H9 (cell line): ENCODE measurements around the gene PSTK. TPM values are rescaled to one million over a fixed set of nuclear protein-coding genes. Genes with fewer than 3 reads are reported as not detected.

Experiments
- DNase-seq: peaks from one replicate; pipeline ENCODE4 v3.0.0-alpha.2; 2017
- H2AFZ ChIP-seq: one replicate; pipeline ENCODE4 v1.6.1; 2013; ENCODE audit warnings: mild to moderate bottlenecking, low read length, control low read depth, moderate library complexity
- H2AK5ac ChIP-seq: 2 replicates; pipeline ENCODE4 v1.6.1; 2013; ENCODE audit warnings: low read length, control low read depth, mixed read lengths; ENCODE audit not compliant: insufficient read length
- H2BK120ac ChIP-seq: one replicate; pipeline ENCODE4 v1.6.1; 2013; ENCODE audit warnings: low read depth, mild to moderate bottlenecking, low read length, control low read depth, inconsistent platforms; ENCODE audit not compliant: poor library complexity, severe bottlenecking
- H2BK12ac ChIP-seq: 2 replicates; pipeline ENCODE4 v1.6.1; 2013; ENCODE audit warnings: low read length, control low read depth, mixed read lengths, low read depth; ENCODE audit not compliant: insufficient read length
- H2BK15ac ChIP-seq: 2 replicates; pipeline ENCODE4 v1.6.1; 2013; ENCODE audit warnings: low read depth, low read length, control low read depth
- H2BK20ac ChIP-seq: one replicate; pipeline ENCODE4 v1.6.1; 2013; ENCODE audit warnings: low read depth, mild to moderate bottlenecking, low read length, control low read depth, inconsistent platforms; ENCODE audit not compliant: poor library complexity, severe bottlenecking
- H2BK5ac ChIP-seq: 2 replicates; pipeline ENCODE4 v1.6.1; 2013; ENCODE audit warnings: low read length, control low read depth, mixed read lengths; ENCODE audit not compliant: insufficient read length
- H3K14ac ChIP-seq: 2 replicates; pipeline ENCODE4 v1.6.1; 2013; ENCODE audit warnings: low read length, control low read depth; ENCODE audit not compliant: insufficient read depth
- H3K18ac ChIP-seq: 2 replicates; pipeline ENCODE4 v1.6.1; 2013; ENCODE audit warnings: low read depth, mild to moderate bottlenecking, mixed read lengths, low read length, control low read depth; ENCODE audit not compliant: insufficient read length
- H3K23ac ChIP-seq: 2 replicates; pipeline ENCODE4 v1.6.1; 2013; ENCODE audit warnings: low read length, control low read depth, mixed read lengths, low read depth; ENCODE audit not compliant: insufficient read length
- H3K23me2 ChIP-seq: 2 replicates; pipeline ENCODE4 v1.6.1; 2013; ENCODE audit warnings: low read depth, mild to moderate bottlenecking, mixed read lengths, low read length, control low read depth; ENCODE audit not compliant: insufficient read length, poor library complexity, severe bottlenecking
- H3K27ac ChIP-seq: 2 replicates; pipeline ENCODE4 v1.5.1; 2013; ENCODE audit warnings: low read length, control low read depth, mixed read lengths, low read depth; ENCODE audit not compliant: insufficient read length
- H3K27me3 ChIP-seq: 2 replicates; pipeline ENCODE4 v1.6.1; 2013; ENCODE audit warnings: low read length, control low read depth, inconsistent platforms; ENCODE audit not compliant: insufficient read depth
- H3K4ac ChIP-seq: 2 replicates; pipeline ENCODE4 v1.6.1; 2013; ENCODE audit warnings: low read depth, mild to moderate bottlenecking, control low read depth, inconsistent platforms, low read length, moderate library complexity
- H3K4me1 ChIP-seq: 2 replicates; pipeline ENCODE4 v1.6.1; 2013; ENCODE audit warnings: low read length, control low read depth, inconsistent platforms; ENCODE audit not compliant: insufficient read depth
- H3K4me2 ChIP-seq: 2 replicates; pipeline ENCODE4 v1.6.1; 2013; ENCODE audit warnings: low read length, control low read depth, mixed read lengths; ENCODE audit not compliant: insufficient read length, insufficient read depth
- H3K56ac ChIP-seq: 2 replicates; pipeline ENCODE4 v1.6.1; 2013; ENCODE audit warnings: low read depth, mild to moderate bottlenecking, mixed read lengths, low read length, control low read depth; ENCODE audit not compliant: insufficient read length
- H3K79me1 ChIP-seq: 2 replicates; pipeline ENCODE4 v1.6.1; 2013; ENCODE audit warnings: low read depth, mild to moderate bottlenecking, moderate library complexity, low read length, control low read depth, inconsistent platforms; ENCODE audit not compliant: insufficient read depth, poor library complexity, severe bottlenecking
- H3K79me2 ChIP-seq: 2 replicates; pipeline ENCODE4 v1.6.1; 2013; ENCODE audit warnings: low read length, control low read depth, inconsistent platforms; ENCODE audit not compliant: insufficient read depth
- H3K9ac ChIP-seq: 2 replicates; pipeline ENCODE4 v1.6.1; 2013; ENCODE audit warnings: low read length, control low read depth, mixed read lengths; ENCODE audit not compliant: insufficient read length; ENCODE audit errors: extremely low read depth
- H3K9me3 ChIP-seq: one replicate; pipeline ENCODE4 v1.6.1; 2013; ENCODE audit warnings: low read depth, low read length, inconsistent platforms; ENCODE audit not compliant: control insufficient read depth
- H3T11ph ChIP-seq: one replicate; pipeline ENCODE4 v1.6.1; 2013; ENCODE audit warnings: mild to moderate bottlenecking, low read length, control low read depth, inconsistent platforms
- H4K20me1 ChIP-seq: one replicate; pipeline ENCODE4 v1.6.1; 2013; ENCODE audit not compliant: control insufficient read depth, insufficient read length, insufficient read depth
- H4K5ac ChIP-seq: 2 replicates; pipeline ENCODE4 v1.6.1; 2013; ENCODE audit warnings: low read depth, mild to moderate bottlenecking, mixed read lengths, low read length, control low read depth; ENCODE audit not compliant: insufficient read length
- H4K8ac ChIP-seq: replicated peaks from 2 replicates; pipeline ENCODE4 v1.6.1; 2013; ENCODE audit warnings: low read length, control low read depth, mixed read lengths, low read depth; ENCODE audit not compliant: insufficient read length
- H4K91ac ChIP-seq: 2 replicates; pipeline ENCODE4 v1.6.1; 2013; ENCODE audit warnings: low read depth, mild to moderate bottlenecking, moderate library complexity, mixed read lengths, low read length, control low read depth; ENCODE audit not compliant: insufficient read length
- H3K27ac Mint-ChIP-seq, 3 experiments: 2 replicates in 2 of 3; 3 replicates in 1 of 3; pipeline ENCODE4 v1.8.0; 2020 to 2021; ENCODE audit warnings: mixed read lengths in 3 of 3, mild to moderate bottlenecking in 1 of 3, moderate library complexity in 1 of 3
- H3K27me3 Mint-ChIP-seq: 2 replicates; pipeline ENCODE4 v1.8.0; 2021; ENCODE audit warnings: low read depth, mild to moderate bottlenecking, moderate library complexity, mixed read lengths
- H3K36me3 Mint-ChIP-seq, 3 experiments: 2 replicates in 2 of 3; 3 replicates in 1 of 3; pipeline ENCODE4 v1.8.0; 2020 to 2021; ENCODE audit warnings: low read depth in 3 of 3, mixed read lengths in 3 of 3; ENCODE audit not compliant: insufficient read depth in 1 of 3
- H3K4me1 Mint-ChIP-seq, 2 experiments: 2 replicates each; pipeline ENCODE4 v1.8.0; 2020; ENCODE audit warnings: mixed read lengths in 2 of 2
- H3K4me3 Mint-ChIP-seq, 2 experiments: 2 replicates in 1 of 2; 3 replicates in 1 of 2; pipeline ENCODE4 v1.8.0; 2020 to 2021; ENCODE audit warnings: mild to moderate bottlenecking in 2 of 2, mixed read lengths in 2 of 2, moderate library complexity in 1 of 2
- H3K9me3 Mint-ChIP-seq, 2 experiments: 2 replicates in 1 of 2; 3 replicates in 1 of 2; pipeline ENCODE4 v1.8.0; 2020; ENCODE audit warnings: mild to moderate bottlenecking in 2 of 2, mixed read lengths in 2 of 2, moderate library complexity in 1 of 2
- WGBS: extraction: QIAGEN DNeasy Blood & Tissue Kit; methylation state at CpG from one replicate; pipeline ENCODE4 v1.1.7; 2013; ENCODE audit warnings: missing lambda C conversion rate, low lambda C conversion rate, mixed read lengths; ENCODE audit not compliant: insufficient read length; ENCODE audit errors: extremely low coverage; 5-methylcytosine and 5-hydroxymethylcytosine counted together
- total RNA-seq: library from RNA; stranded (reverse); gene quantifications from 2 replicates; pipeline ENCODE4 v1.2.1, GENCODE V29; 2021
- TF ChIP-seq, protein P1 (sequence below): fragments of 200-600 bp; sonication (generic); conservative IDR thresholded peaks from 3 replicates; pipeline ENCODE4 v1.8.0; 2021; ENCODE audit warnings: antibody characterized with exemption, mild to moderate bottlenecking

Gene PSTK
- total RNA-seq, 1 experiment from 2014 or later = 8.0 TPM

DNA sequence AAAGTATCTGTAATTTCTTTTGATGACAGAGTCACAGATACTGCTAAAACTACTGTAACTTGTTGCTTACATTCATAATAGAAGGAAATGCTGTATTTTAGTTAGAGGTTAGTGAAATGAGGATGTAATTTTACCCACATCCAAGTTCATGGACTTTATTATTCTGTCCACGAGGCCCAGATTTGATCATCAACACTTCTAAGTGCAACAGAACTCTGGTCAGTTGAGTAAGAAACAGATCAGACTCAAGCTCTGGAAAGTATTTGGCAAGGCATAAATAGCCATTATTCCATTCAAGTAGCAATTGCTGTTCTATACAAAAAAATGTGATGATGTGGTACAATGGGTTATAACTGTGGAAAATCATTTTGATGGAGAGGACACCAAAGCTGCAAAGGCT, 50.9 kb downstream of the PSTK start:
- H3K27ac Mint-ChIP-seq = no peak overlapping the region
- Histone ChIP-seq H2BK5ac (no peak overlapping the region), H3K27ac (no peak overlapping the region), H3K23me2 (no peaks in the 10 kb centered on the region), H3K14ac (no peak overlapping the region), H3K9me3 (no peaks in the 10 kb centered on the region), H2AK5ac (no peak overlapping the region), H4K5ac (no peak overlapping the region), H4K91ac (no peak overlapping the region), H3K9ac (no peak overlapping the region), H3K4me1 (no peaks in the 10 kb centered on the region), H4K20me1 (no peaks in the 10 kb centered on the region), H2BK20ac (no peak overlapping the region), H3K18ac (no peak overlapping the region), H3K27me3 (no peaks in the 10 kb centered on the region), H2BK120ac (no peak overlapping the region), H3K56ac (no peak overlapping the region), H3K79me2 (no peaks in the 10 kb centered on the region), H3K4ac (no peak overlapping the region), H2BK15ac (no peak overlapping the region), H3K79me1 (no peaks in the 10 kb centered on the region), H3K23ac (no peak overlapping the region), H2BK12ac (no peak overlapping the region), H3T11ph (no peak overlapping the region), H3K4me2 (no peak overlapping the region), H2AFZ (no peak overlapping the region), H4K8ac (no peak overlapping the region)
- TF ChIP-seq, protein P1, sequence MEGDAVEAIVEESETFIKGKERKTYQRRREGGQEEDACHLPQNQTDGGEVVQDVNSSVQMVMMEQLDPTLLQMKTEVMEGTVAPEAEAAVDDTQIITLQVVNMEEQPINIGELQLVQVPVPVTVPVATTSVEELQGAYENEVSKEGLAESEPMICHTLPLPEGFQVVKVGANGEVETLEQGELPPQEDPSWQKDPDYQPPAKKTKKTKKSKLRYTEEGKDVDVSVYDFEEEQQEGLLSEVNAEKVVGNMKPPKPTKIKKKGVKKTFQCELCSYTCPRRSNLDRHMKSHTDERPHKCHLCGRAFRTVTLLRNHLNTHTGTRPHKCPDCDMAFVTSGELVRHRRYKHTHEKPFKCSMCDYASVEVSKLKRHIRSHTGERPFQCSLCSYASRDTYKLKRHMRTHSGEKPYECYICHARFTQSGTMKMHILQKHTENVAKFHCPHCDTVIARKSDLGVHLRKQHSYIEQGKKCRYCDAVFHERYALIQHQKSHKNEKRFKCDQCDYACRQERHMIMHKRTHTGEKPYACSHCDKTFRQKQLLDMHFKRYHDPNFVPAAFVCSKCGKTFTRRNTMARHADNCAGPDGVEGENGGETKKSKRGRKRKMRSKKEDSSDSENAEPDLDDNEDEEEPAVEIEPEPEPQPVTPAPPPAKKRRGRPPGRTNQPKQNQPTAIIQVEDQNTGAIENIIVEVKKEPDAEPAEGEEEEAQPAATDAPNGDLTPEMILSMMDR = no peak
- no peaks in the 10 kb centered on the region for H3K9me3 Mint-ChIP-seq
- H3K27me3 Mint-ChIP-seq = no peaks in the 10 kb centered on the region
- peaks cover 0 to 11% (median 9%) of the 10 kb centered on the region in 3 experiments; a peak in 6 of 7 replicates for H3K36me3 Mint-ChIP-seq
- H3K4me3 Mint-ChIP-seq = no peak overlapping the region
- no CpG with 5 or more reads among the region's 1 CpG for WGBS
- H3K4me1 Mint-ChIP-seq = peaks cover 15 to 16% of the 10 kb centered on the region in 2 experiments
- no peak for DNase-seq
